Epithelial cell of esophagus (primary cell): ENCODE data around the gene NEURL3.

Experiments used
- DNase-seq: peaks from one replicate; pipeline ENCODE4 v3.0.0; 2010; ENCODE audit warnings: low read depth
- H3K4me3 ChIP-seq: 2 replicates; pipeline ENCODE4 v1.5.1; 2011; ENCODE audit warnings: mild to moderate bottlenecking, low read length, control low read depth
- CTCF ChIP-seq: IDR thresholded peaks from 2 replicates; pipeline ENCODE4 v1.5.1; 2011; ENCODE audit warnings: low read depth, mild to moderate bottlenecking, low read length, control low read depth, inconsistent platforms; ENCODE audit not compliant: insufficient read depth; ENCODE audit errors: missing control alignments

The NEURL3 gene

GRCh38 chr2:96486696-96487095 is 18.5 kb downstream of the NEURL3 start:
- no peak overlapping the region for H3K4me3 ChIP-seq
- TF ChIP-seq CTCF, result no peak
- DNase-seq, result no peak

DNA sequence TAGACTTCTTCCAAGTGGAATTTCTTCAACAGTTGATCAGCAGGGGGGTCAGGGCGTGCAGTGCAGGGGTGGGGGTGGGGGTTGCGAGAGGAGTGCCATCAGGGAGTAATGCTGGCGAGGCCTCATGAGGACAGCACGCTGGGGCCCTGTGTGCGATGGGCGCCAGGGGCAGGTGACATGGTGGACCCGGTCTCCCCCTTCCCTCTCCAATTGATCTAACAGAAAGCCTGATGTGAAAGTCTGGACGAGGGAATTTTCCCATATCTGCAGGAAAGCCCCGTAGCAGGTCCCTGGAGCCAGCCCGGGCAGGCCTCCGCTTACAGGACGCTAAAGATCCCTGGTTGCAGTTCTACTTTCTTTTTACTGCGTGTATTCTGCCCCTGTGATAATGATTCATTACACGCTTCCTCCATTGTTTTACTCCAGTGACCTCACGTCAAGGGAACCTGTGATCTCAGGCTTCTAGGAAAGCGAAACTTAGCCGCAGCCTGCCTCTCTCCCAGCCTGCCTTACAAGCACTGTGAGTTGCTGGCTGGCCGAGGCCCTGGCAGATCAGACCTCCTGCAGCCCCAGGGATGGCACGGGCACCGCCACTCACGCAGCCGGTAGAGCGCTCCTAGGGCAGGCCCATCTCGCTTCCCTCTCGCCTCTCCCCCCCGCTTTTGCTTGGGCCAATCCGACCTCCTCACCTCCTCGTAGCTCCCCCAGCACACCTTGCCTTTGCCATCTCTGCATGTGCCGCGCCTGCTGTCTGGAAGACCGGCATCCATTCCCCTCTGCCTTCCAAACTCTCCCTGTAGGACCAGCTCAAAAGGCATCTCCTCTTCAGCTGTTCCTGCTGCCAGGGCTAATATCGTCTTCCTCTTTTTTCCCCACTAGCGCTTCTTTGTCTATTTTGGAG is 19.2 kb downstream of the NEURL3 start:
- peak; percentile 97 for DNase-seq
- peak overlapping the region; percentile 9 for H3K4me3 ChIP-seq
- TF ChIP-seq CTCF, result no peak

- no peak overlapping the region for H3K4me3 ChIP-seq
- no peak for DNase-seq
- no peak for TF ChIP-seq CTCF
These were observed 19.8 kb downstream of the NEURL3 start for GRCh38 chr2:96485350-96485749.

DNA sequence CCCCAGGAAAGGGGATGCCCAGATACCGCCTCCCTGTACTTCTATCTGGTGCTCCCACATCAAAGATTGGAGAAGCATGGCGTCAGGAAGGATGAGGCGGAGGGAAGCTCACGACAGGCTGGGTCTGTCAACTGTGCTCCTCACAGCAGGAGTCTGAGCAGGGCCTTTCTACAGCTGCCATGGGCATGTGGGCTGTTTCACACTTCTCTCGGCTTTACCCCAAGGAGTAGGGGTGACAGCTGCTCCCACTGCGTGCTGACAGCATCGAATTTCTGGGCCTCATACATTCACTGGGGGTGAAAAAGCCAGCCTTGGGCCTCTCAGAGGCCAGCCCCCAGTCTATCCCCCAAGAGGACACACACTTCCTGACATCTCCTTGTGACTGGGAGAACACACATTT is 21.1 kb downstream of the NEURL3 start:
- no peak for TF ChIP-seq CTCF
- no peak overlapping the region for H3K4me3 ChIP-seq
- DNase-seq, result no peak

DNA sequence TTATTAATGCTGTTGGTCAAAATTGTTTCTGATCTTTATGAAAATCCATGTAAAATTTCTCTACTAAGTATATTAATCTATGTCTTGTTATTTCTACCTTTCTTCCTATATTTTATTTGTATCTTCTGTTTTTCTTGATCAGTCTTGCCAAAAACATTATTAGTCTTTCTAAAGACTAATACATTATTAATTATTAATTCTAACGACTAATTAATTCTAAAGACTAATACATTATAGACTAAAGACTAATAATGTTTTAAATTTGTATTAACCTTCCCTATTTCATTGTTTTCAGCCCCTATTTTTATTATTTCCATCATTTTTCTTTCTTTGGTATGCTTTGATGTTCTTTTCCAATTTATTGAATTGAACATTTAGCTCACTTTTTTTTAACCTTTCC is 27.7 kb downstream of the NEURL3 start:
- no peak for DNase-seq
- no peak overlapping the region for H3K4me3 ChIP-seq
- no peak for TF ChIP-seq CTCF

- H3K4me3 ChIP-seq, result no peak overlapping the region
- TF ChIP-seq CTCF, result no peak
These were observed 33.4 kb downstream of the NEURL3 start for GRCh38 chr2:96471772-96472171.

GRCh38 chr2:96470636-96471035 is 34.5 kb downstream of the NEURL3 start:
- peak; percentile 21 for TF ChIP-seq CTCF
- H3K4me3 ChIP-seq, result no peak overlapping the region
- no peak for DNase-seq

More at GRCh38 chr2:96471772-96472171, 33.4 kb downstream of the NEURL3 start:
- no peak for DNase-seq
